OCI-LY1 (cell line): ENCODE results near the gene IP6K3.

Experiments used
- EZH2 ChIP-seq: fragments of 200-600 bp; sonication (generic), shearing (Covaris generic); IDR thresholded peaks from 2 replicates; pipeline ENCODE4 v1.8.0; 2017; ENCODE audit warnings: borderline replicate concordance, mixed run types, mild to moderate bottlenecking, antibody characterized with exemption, low read length, moderate library complexity, mixed read lengths
- TF ChIP-seq, protein P1 (sequence below): fragments of 200-600 bp; sonication (generic), shearing (Covaris generic); IDR thresholded peaks from 2 replicates; pipeline ENCODE4 v1.5.1; 2017; ENCODE audit warnings: mild to moderate bottlenecking, antibody characterized with exemption, low read length, moderate library complexity, mixed read lengths

DNA sequence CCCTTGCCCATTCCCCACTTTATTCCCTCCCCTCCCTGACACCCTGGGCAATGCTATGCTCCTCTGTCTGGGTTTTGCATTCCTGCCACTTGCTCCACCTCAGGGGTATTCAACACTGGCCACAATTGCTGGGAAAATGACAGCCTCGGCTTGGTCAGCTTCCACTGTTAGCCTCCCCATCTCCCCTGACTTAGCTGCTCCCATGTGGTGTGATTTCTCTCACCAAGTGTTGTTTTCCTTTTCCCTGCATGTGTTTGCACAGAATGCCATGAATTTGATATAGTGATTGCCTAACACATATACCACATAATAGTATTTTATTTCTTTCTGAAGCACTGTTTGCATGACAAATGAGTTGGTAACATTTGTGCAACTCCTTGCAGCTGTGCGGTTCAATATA, 43.7 kb upstream of the IP6K3 start:
- TF ChIP-seq, protein P1, sequence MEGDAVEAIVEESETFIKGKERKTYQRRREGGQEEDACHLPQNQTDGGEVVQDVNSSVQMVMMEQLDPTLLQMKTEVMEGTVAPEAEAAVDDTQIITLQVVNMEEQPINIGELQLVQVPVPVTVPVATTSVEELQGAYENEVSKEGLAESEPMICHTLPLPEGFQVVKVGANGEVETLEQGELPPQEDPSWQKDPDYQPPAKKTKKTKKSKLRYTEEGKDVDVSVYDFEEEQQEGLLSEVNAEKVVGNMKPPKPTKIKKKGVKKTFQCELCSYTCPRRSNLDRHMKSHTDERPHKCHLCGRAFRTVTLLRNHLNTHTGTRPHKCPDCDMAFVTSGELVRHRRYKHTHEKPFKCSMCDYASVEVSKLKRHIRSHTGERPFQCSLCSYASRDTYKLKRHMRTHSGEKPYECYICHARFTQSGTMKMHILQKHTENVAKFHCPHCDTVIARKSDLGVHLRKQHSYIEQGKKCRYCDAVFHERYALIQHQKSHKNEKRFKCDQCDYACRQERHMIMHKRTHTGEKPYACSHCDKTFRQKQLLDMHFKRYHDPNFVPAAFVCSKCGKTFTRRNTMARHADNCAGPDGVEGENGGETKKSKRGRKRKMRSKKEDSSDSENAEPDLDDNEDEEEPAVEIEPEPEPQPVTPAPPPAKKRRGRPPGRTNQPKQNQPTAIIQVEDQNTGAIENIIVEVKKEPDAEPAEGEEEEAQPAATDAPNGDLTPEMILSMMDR, result no peak
- no peak for TF ChIP-seq EZH2
